ENCODE data around the gene PIM3.

GRCh38 chr22:49977578-49977977, 17.0 kb downstream of the PIM3 start:
- TF ChIP-seq SUZ12 (IDR thresholded peaks at IDR 0.05) (no peak), SP1 (IDR thresholded peaks at IDR 0.05) (no peak), FOXA1 (IDR thresholded peaks at IDR 0.05) (no peak), BHLHE40 (IDR thresholded peaks at IDR 0.05; ENCODE audit: borderline replicate concordance) (no peak), NFRKB (IDR thresholded peaks at IDR 0.05) (no peak), FOXK2 (IDR thresholded peaks at IDR 0.05) (no peak), ELF4 (IDR thresholded peaks at IDR 0.05) (no peak), LEF1 (IDR thresholded peaks at IDR 0.05; ENCODE audit: borderline replicate concordance) (no peak), TARDBP (IDR thresholded peaks at IDR 0.05) (no peak), L3MBTL2 (conservative IDR thresholded peaks at IDR 0.05) (no peak), ARNT (IDR thresholded peaks at IDR 0.05) (no peak), HDGF (IDR thresholded peaks at IDR 0.05; ENCODE audit: borderline replicate concordance) (no peak), ZNF384 (IDR thresholded peaks at IDR 0.05) (no peak)

Measured in HEK293T (cell line).